Omental fat pad (tissue), 4 donors: ENCODE measurements around the gene WDR38. TPM values are rescaled to one million over a fixed set of nuclear protein-coding genes. Genes with fewer than 3 reads are reported as not detected.

Source experiments
- ATAC-seq: fragments of 150-250 bp; one replicate; pipeline ENCODE4 v1.9.1; 2016; ENCODE audit warnings: mild to moderate bottlenecking, moderate library complexity; ENCODE audit not compliant: low FRiP score
- DNase-seq: peaks from one replicate; pipeline ENCODE4 v3.0.0-alpha.2; 2019; ENCODE audit warnings: low spot score
- total RNA-seq, 4 donors: library from RNA; depleted of rRNA; stranded (reverse); fragments of >200 nt; gene quantifications; one replicate each; pipeline ENCODE4 v1.1.0, GENCODE V29; 2016
- TF ChIP-seq, protein P1 (sequence below), 3 donors: fragments of 450-650 bp; IDR thresholded peaks; one replicate each; pipeline ENCODE4 v1.5.1; 2016 to 2017; ENCODE audit warnings: antibody characterized with exemption in 3 of 3, mild to moderate bottlenecking in 3 of 3, moderate library complexity in 2 of 3

WDR38 gene
- total RNA-seq, 4 donors from 2014 or later: 0.36 TPM; not detected in 3

DNA sequence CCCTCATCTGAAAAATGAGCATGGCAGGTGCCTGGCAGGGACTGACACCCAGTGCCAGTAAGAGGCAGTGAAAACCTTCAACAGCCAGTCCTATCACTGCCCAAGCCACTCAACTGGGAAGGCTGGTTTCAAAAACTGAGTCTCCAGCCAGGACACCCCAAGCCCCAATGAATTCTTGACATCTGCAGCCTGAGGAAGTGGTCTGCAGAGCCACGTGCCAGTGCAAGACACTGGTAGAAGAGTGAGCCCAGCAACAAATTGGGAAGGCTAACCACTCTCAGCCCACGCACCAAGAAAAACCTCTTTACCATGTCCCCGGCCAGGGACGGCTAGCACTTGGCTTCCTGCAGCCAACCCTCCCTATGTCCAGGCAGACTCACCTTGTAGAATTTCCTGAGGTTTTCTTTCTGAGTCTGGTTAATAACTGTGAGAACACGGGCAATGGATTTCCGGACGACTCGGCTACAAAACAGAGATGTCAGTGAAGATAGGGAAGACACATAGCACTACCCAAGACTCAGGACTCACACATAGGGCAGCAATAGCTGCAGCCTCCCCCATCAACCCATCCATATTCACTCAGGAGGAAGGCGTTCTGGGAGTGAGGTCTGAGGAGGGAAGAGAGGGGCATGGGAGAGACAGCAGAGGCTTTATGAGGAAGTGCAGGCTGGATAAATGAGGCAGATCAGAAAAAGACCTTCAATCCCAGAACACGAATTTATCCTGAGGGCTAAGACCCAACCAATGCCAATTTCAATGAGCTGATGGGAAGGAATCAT is 6.7 kb downstream of the WDR38 start:
- DNase-seq (no peak), ATAC-seq (no peak)
- TF ChIP-seq, protein P1, sequence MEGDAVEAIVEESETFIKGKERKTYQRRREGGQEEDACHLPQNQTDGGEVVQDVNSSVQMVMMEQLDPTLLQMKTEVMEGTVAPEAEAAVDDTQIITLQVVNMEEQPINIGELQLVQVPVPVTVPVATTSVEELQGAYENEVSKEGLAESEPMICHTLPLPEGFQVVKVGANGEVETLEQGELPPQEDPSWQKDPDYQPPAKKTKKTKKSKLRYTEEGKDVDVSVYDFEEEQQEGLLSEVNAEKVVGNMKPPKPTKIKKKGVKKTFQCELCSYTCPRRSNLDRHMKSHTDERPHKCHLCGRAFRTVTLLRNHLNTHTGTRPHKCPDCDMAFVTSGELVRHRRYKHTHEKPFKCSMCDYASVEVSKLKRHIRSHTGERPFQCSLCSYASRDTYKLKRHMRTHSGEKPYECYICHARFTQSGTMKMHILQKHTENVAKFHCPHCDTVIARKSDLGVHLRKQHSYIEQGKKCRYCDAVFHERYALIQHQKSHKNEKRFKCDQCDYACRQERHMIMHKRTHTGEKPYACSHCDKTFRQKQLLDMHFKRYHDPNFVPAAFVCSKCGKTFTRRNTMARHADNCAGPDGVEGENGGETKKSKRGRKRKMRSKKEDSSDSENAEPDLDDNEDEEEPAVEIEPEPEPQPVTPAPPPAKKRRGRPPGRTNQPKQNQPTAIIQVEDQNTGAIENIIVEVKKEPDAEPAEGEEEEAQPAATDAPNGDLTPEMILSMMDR (IDR thresholded peaks at IDR 0.05): no peak

DNA sequence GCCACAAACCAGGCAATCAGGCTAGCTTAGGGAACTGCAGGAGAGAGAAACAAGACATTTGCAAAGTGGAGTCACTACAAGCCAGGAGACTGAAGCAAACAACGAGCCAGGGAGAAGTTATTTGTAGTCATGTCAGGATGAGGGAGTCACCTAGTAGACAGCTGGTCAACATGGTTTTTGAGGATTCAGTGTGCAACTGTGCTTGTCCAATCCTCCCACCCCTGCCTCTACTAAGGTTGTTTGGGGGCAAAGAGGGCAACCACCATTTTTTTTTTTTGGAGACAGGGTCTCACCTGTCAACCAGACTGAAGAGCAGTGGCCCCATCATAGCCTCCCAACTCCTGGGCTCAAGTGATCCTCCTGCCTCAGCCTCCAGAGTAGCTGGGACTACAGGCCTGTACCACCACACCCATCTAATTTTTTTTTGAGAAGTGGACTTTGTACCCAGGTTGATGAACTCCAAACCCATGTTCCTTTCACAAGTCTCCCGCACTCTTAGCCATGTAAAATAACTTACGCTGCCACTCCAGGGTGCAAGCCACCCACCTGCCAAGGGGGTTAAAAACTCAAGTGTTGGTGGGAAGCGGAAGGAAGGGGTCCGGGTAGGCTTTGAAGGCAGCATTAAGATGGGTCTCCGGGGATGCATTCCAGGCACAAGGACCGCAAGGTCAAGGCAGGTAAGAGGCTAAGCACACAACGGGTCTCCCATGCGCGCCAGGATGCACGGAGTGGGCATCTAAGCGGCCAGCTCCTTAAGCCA is 7.5 kb downstream of the WDR38 start:
- no peak for ATAC-seq
- DNase-seq: no peak
- TF ChIP-seq, protein P1 (IDR thresholded peaks at IDR 0.05): no peak

DNA sequence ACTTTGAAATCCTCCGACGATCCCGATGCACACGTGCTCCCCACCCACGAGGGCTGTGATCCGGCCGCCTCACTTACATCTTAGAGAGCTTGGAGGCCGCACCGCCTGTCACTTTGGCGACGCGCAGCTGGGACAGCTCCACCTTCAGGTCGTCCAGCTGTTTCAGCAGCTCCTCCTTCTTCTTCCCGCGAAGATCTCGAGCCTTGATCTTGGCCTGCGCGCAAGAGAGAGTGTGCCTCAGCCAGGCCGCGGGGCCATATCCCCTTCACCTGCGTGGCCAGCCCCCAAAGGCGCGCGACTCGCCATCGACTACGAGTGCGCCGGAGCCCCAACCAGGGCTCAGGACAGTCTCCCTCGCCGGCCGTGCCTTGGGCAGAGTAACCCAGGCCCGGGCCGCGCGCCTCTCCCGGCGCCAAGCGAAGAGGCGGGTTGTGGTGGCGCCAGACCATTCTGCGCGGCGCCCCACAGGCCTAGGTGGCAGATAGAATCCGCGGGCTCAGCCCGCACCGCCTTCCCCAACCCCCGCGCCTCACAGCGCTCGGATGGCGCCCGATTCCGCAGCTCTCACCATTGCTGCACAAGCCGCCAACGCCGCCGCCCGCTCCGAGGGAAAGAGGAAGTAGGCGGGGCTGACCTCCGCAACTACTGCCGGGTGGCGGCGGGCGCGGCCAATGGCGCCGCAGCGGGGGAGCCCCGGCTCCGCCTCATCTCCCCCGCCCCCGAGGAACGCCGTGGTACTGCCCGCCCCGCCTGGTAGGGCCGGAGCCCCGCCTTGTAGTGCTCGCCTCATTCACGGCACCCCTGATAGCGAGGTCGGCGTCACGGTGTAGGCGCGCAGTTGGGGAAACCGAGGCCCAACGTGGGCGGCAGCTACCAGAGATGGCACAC is 8.3 kb downstream of the WDR38 start, which contains the start of the genes ARPC5L and RPL35:
TSS of gene ARPC5L (plus strand) at position 789 of the 888 bp plus-strand sequence. CDS start 7,161 bp downstream, outside the sequence.
TSS of gene RPL35 (minus strand) at position 616 of the 888 bp plus-strand sequence. CDS start at position 571, 45 bp downstream.
- peak; percentile 83 for DNase-seq
- TF ChIP-seq, protein P1 (IDR thresholded peaks at IDR 0.05): no peak
- ATAC-seq: peak; percentile 94

DNA sequence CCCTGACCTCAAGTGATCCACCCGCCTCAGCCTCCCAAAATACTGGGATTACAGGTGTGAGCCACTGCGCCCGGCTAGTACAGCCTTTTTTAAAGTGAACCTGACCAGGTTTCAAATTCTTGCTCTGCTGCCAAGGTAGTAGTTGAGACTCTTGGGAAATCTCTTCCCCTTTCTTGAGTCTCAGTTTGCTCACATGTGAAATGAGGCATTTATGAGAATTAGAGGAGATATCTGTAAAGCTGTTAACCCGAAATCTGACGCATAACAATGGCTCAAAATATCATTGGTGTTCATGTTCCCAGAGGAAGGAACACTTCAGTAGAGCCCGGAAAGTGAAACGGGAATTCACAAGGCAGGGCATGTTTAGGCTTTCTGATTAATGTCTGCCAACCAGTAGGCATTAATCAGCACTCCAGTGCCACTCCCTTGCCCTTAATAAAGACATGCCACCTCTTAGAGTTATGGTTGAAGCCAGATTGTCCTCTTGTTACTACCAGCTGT is 10.2 kb downstream of the WDR38 start:
- DNase-seq (no peak), ATAC-seq (peak; percentile 34)
- TF ChIP-seq, protein P1 (IDR thresholded peaks at IDR 0.05): no peak

DNA sequence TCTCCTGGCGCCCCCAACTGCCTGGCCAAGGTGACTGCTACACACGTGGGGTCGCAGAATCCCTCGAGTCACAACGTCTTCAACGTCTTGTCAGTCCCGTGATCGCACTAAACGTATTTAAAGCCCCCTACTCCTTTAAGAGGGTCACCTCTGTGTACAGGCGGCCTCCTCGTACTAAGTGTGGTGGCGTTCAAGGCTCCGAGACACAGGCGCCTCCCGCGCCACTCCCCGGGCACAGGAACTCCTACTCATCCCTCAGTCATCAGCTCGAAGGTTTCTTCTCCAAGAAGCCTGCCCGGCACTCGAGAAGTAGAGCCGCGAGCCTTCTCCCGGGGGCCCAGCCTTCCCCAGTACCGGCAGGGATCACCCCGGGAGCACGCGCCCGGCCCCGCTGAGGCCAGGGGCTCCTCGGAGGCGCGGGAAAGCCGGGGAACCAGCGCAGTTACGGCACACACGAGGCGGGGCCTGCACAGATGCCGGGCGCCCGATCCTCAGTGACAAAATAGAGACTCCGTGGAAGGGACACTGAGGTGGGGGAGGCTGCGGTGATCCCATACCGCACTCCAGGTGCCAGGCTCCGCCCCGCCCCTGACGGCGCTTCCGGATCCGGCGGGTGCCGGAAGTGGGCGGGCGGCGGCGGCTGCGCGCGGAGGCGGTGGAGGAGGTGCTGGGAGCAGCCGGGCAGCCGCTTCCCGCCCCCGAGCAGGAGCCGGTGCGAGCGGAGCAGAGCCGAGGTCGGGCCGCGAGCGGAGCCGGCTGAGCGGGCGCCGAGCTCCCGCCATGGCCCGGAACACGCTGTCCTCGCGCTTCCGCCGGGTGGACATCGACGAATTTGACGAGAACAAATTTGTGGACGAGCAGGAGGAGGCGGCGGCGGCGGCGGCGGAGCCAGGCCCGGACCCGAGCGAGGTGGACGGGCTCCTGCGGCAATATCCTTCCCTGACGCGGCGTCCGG is 15.5 kb downstream of the WDR38 start:
- ATAC-seq: peak; percentile 91
- peak; percentile 65 for DNase-seq
- TF ChIP-seq, protein P1 (IDR thresholded peaks at IDR 0.05): no peak
